ENCODE data around the gene PKM.

- TF ChIP-seq GATA3 (IDR thresholded peaks at IDR 0.05; ENCODE audit: low read depth, low read length), result no peak
- TF ChIP-seq GATA2 (IDR thresholded peaks at IDR 0.05; ENCODE audit: low read depth, low read length), result no peak
These were observed 50.9 kb downstream of the PKM start for GRCh38 chr15:72179950-72180581.
